ENCODE data around the gene HK1. TPM values are rescaled to one million over a fixed set of nuclear protein-coding genes. Genes with fewer than 3 reads are reported as not detected.
A peak's percentile ranks its signal among the peaks of the same experiment; 100 is the strongest.

HK1 gene
- total RNA-seq, 2 experiments from 2014 or later: 13.1 to 31.5 TPM

DNA sequence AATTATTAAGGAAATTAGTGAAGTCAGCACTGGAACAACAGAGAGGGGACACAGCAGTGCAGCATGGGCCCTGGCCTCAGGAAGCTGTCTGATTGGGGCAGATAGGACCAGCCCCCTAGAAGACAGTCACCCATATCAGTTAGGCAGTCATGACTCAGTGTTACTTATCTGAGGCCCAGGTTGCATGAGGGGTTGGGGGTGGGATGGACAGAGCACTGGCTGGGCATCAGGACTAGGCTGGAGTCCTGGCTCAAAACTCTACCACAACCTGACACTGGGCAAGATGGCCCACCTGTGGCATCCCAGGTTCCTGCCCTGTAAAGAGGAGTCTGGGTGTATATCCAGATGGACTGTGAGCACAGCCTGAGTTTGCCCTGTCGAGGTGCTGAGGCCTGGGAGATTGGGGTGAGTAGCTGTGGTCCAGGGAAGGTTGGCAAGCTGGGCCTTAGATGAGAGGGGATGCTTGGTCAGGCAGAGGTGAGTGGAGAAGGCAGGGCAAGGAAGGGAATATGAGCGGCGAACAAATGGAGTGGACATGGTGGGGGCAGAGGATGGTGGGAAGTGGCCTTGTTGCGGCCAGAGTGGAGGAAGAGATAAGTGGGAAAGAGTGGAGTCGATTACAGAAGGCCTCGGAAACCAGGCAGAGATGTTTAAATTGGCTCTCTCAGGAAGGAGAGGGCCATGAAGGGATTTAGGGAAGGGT lies 37.5 kb downstream of the HK1 start:
- intact Hi-C loops (cut with micrococcal nuclease; ENCODE audit: unreplicated experiment): no loop called here
- Histone ChIP-seq H3K79me2 (ENCODE audit: insufficient read depth, low read depth, low read length) (peaks cover 12% of the 10 kb centered on the region; the same call in 1 of the 2 replicates), H2AFZ (ENCODE audit: low read length) (no peak overlapping the region), H3K4me1 (ENCODE audit: insufficient read depth, low read length, poor library complexity, severe bottlenecking) (peaks cover 28% of the 10 kb centered on the region), H4K20me1 (ENCODE audit: insufficient read depth, low read length) (no peaks in the 10 kb centered on the region), H3K4me2 (ENCODE audit: low read length) (no peak overlapping the region), H3K27ac (ENCODE audit: low read depth, low read length, poor library complexity, severe bottlenecking) (no peak overlapping the region), H3K36me3 (ENCODE audit: insufficient read depth, low read length) (no peaks in the 10 kb centered on the region), H3K9me2 (ENCODE audit: insufficient read depth, low read length) (no peaks in the 10 kb centered on the region), H3K4me3 (ENCODE audit: low read depth, low read length, poor library complexity, severe bottlenecking) (no peak overlapping the region), H3K9me3 (ENCODE audit: low read length) (no peaks in the 10 kb centered on the region)
- POLR2A ChIA-PET: no interaction called here
- CTCF ChIA-PET (ENCODE audit: unreplicated experiment): no interaction called here
- no peak for DNase-seq (ENCODE audit: low spot score)
- BruUV-seq (replicated peaks): no TSS peak
- TF ChIP-seq, protein P1, sequence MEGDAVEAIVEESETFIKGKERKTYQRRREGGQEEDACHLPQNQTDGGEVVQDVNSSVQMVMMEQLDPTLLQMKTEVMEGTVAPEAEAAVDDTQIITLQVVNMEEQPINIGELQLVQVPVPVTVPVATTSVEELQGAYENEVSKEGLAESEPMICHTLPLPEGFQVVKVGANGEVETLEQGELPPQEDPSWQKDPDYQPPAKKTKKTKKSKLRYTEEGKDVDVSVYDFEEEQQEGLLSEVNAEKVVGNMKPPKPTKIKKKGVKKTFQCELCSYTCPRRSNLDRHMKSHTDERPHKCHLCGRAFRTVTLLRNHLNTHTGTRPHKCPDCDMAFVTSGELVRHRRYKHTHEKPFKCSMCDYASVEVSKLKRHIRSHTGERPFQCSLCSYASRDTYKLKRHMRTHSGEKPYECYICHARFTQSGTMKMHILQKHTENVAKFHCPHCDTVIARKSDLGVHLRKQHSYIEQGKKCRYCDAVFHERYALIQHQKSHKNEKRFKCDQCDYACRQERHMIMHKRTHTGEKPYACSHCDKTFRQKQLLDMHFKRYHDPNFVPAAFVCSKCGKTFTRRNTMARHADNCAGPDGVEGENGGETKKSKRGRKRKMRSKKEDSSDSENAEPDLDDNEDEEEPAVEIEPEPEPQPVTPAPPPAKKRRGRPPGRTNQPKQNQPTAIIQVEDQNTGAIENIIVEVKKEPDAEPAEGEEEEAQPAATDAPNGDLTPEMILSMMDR (conservative IDR thresholded peaks at IDR 0.05; ENCODE audit: low read length): no peak
- no peak for TF ChIP-seq EZH2phosphoT487 (IDR thresholded peaks at IDR 0.05; ENCODE audit: borderline replicate concordance, low read depth, low read length)

DNA sequence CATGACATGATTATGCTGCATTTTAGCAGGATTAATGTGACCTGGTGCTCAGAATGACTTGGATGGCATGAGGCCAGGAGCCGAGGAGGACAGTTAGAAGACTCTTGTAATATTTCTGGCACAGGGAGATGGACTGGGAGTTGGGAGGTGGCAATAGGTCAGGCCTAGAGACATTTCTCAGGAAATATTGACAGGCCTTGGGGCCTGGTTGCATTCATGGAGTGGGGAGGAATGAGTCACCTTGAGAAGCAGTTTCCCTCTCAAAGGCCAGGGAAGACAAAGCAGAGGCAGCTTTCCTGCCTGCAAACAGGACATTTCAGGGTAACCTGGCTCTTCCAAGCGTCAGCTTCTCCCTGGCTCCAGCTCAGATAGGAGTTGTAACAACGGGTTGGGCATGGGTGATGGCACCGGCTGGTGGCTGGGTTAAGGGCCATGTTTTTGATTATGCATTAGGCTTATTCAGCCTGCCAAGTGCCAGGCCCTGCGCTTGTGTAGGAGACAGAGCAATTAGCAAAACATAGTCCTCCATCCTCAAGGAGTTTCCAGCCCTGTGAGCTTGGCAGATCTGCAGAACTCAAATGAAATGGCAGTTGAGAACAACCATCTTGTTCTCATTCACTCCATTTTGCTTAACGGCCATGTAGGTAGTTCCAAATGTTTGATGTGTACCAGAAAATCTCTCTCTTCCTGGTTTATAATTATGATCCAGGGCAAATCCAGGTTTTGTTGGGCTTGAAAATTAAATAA lies 38.2 kb downstream of the HK1 start:
- Histone ChIP-seq H3K79me2 (ENCODE audit: insufficient read depth, low read depth, low read length) (peaks cover 12% of the 10 kb centered on the region; the same call in 1 of the 2 replicates), H2AFZ (ENCODE audit: low read length) (peak overlapping the region; percentile 84; the same call in 1 of the 2 replicates), H3K27ac (ENCODE audit: low read depth, low read length, poor library complexity, severe bottlenecking) (no peak overlapping the region), H3K4me3 (ENCODE audit: low read depth, low read length, poor library complexity, severe bottlenecking) (no peak overlapping the region), H4K20me1 (ENCODE audit: insufficient read depth, low read length) (no peaks in the 10 kb centered on the region), H3K36me3 (ENCODE audit: insufficient read depth, low read length) (no peaks in the 10 kb centered on the region), H3K4me1 (ENCODE audit: insufficient read depth, low read length, poor library complexity, severe bottlenecking) (peaks cover 28% of the 10 kb centered on the region), H3K9me3 (ENCODE audit: low read length) (no peaks in the 10 kb centered on the region), H3K9me2 (ENCODE audit: insufficient read depth, low read length) (no peaks in the 10 kb centered on the region), H3K4me2 (ENCODE audit: low read length) (0 out of 2 replicates have a peak overlapping the region, but pooled peaks have one; percentile 77)
- BruUV-seq (replicated peaks): no TSS peak
- CTCF ChIA-PET (ENCODE audit: unreplicated experiment): no interaction called here
- intact Hi-C loops (cut with micrococcal nuclease; ENCODE audit: unreplicated experiment): no loop called here
- TF ChIP-seq, protein P1 (conservative IDR thresholded peaks at IDR 0.05; ENCODE audit: low read length): no peak
- no peak for TF ChIP-seq EZH2phosphoT487 (IDR thresholded peaks at IDR 0.05; ENCODE audit: borderline replicate concordance, low read depth, low read length)
- no peak for DNase-seq (ENCODE audit: low spot score)
- POLR2A ChIA-PET: interaction anchor here (0.7 to 1.4 kb wide), 2 partner anchors 28 to 87 kb away, joined by 3 to 6 read pairs; no protein-coding TSS in a partner anchor
